Stomach smooth muscle (tissue), 2 donors: ENCODE data around the gene ASPG.

ENCODE experiments used
- H3K27ac ChIP-seq: one replicate; pipeline ENCODE4 v1.7.0; 2013; ENCODE audit warnings: mild to moderate bottlenecking, low read length, inconsistent platforms
- H3K27me3 ChIP-seq, 2 donors: one replicate each; pipeline ENCODE4 v1.7.0; 2013; ENCODE audit warnings: low read length in 2 of 2; ENCODE audit not compliant: insufficient read depth in 2 of 2, control insufficient read depth in 1 of 2
- H3K36me3 ChIP-seq, 2 donors: one replicate each; pipeline ENCODE4 v1.7.0; 2013; ENCODE audit warnings: low read length in 2 of 2; ENCODE audit not compliant: control insufficient read depth in 2 of 2, insufficient read depth in 2 of 2
- H3K4me1 ChIP-seq: one replicate; pipeline ENCODE4 v1.7.0; 2013; ENCODE audit warnings: low read length; ENCODE audit not compliant: control insufficient read depth, insufficient read depth
- H3K4me3 ChIP-seq, 2 donors: one replicate each; pipeline ENCODE4 v1.7.0; 2013; ENCODE audit warnings: low read length in 2 of 2
- H3K9ac ChIP-seq, 2 donors: one replicate each; pipeline ENCODE4 v1.7.0; 2013; ENCODE audit warnings: low read length in 2 of 2, mild to moderate bottlenecking in 1 of 2
- H3K9me3 ChIP-seq, 2 donors: one replicate each; pipeline ENCODE4 v1.7.0; 2013; ENCODE audit warnings: low read length in 2 of 2; ENCODE audit not compliant: control insufficient read depth in 2 of 2
- donor health status: healthy.
- donor health status: Pancreatic carcinoma.

Gene ASPG

DNA sequence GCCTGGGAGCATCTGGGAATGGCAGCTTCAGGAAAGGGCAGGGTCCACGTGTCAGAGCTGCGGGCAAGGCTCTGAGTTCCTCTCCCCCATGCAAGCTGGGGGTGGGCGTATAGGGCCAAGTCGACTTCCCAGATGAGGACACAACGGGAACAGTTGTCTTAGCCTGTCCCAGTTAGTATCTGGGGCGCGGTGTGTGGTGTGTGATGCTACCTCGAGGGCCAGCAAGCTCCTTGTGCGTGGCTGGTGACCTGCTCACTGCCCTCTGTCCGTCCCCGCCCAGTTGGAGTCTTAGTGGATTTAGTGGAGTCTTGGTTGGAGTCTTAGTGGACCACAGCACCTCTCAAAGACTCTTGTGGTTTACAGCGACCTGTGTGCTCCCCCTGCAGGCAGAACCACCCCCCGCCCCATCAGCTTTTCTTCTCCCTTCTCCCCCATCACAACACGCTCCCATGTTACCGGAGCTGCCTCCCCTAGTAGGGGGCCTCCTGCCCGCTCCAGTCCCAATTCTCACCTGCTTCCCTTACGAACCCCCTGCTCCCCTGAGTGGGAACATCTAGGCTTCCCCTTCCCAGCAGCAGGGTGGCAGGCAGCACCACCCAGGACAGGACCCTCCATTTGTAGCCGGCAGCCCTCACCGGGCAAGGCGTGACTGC, 8.7 kb downstream of the ASPG start:
- peaks cover 10 to 11% of the 10 kb centered on the region in 2 donors for H3K27me3 ChIP-seq
- H3K9me3 ChIP-seq: peaks cover 0 to 3% of the 10 kb centered on the region in 2 donors
- H3K27ac ChIP-seq: no peak overlapping the region
- no peak overlapping the region for H3K9ac ChIP-seq
- H3K4me3 ChIP-seq: no peak overlapping the region
- H3K36me3 ChIP-seq: no peaks in the 10 kb centered on the region
- peaks cover 5% of the 10 kb centered on the region for H3K4me1 ChIP-seq

DNA sequence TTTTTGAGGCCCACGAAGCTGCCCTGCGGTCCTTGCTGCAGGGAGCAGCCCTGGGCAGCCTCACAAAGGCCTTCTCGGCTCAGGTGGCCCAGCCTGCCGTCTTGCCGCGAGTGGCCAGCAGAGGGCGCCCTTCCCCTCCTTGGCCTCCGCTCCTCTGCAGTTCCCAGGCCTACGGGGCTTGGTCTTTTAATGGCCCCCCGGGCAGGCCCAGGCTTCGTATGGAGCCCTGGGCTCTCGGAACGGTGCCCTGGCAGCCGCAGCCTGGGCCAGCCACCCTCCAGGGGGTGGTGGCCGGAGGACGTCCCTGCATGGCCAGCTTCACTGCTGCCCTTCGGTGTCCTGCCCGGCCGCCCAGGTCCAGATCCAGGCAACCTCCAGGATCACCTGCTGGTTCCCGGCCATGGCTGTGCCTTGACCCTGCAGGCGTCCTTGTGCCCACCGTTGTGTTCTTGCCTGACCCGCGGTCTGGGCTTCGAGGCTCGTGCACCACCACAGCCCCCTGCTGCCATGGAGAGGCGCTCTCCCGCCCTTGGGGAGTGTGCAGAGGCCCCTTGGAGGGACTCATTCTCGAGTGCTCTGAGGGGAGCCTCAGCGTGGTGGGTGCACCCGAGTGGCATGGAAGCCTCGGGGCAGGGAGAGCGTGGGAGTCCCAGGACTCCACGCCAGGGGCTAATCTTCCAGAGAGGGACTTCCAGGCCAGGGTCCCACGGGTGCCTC, 9.4 kb downstream of the ASPG start:
- Histone ChIP-seq H3K4me1 (peaks cover 5% of the 10 kb centered on the region), H3K27ac (no peak overlapping the region), H3K4me3 (no peak overlapping the region), H3K36me3 (no peaks in the 10 kb centered on the region), H3K9me3 (peaks cover 0 to 3% of the 10 kb centered on the region in 2 donors), H3K27me3 (peaks cover 10 to 11% of the 10 kb centered on the region in 2 donors), H3K9ac (no peak overlapping the region)

DNA sequence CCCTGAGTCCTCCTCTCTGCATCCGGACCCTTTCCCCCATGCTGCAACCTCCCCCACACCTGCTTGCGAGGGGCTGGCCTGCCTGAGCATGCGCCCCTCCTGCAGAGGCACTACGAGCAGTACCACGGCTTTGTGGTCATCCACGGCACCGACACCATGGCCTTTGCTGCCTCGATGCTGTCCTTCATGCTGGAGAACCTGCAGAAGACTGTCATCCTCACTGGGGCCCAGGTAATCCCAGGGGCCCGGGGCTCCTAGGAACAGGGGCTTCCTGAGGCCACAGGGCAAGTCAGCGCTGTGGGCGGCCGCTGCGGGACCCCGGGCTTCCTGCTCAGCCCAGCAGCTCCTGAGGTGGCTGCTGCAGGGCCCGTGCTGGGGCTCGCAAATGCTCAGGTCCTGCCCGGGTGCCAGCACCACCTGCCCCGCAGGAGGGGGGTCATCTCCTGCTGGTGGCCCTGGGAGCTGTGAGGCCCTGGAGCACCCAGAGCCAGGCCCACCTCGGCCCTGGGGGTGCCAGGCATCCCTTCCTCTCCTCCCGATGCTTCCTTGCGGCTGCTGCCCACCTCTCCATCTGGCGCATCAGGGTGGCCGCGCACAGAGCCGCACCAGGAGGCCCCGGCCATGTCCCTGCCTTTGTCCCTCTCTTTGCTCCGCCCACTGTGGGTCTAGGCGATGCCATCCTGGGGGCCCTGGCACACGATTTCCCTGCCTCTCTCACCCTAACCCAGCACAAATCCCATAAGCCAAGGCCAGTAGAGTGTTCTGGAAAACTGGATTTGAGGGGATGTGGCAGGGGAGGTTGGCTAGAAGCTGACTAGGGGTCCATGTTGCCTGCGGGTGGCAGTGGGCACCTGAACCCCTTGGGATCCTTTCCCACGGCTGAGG, 10.2 kb downstream of the ASPG start:
- Histone ChIP-seq H3K27me3 (peaks cover 10 to 11% of the 10 kb centered on the region in 2 donors), H3K9ac (no peak overlapping the region), H3K9me3 (no peaks in the 10 kb centered on the region), H3K4me1 (peaks cover 5% of the 10 kb centered on the region), H3K36me3 (no peaks in the 10 kb centered on the region), H3K4me3 (no peak overlapping the region), H3K27ac (no peak overlapping the region)

DNA sequence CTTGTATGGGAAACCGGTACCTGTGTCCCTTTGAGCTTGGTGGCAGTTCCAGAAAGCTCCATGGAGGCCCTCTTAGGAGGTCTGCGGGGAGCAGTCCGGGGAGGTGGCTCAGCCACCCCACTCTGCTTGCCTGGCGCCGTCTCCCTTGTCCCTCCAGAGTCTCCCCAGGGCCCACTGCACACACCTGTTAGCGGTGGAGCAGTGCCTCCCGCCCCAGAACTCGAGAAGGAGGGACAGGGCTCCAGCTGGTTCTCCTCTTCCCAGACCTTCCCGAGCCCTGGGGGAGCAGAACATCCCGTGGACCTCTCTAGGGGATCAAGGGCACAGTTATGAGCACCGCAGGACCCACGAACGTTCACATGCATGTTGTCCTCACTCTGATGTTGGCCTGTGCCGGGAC, 10.8 kb downstream of the ASPG start:
- Histone ChIP-seq H3K27me3 (peaks cover 10 to 11% of the 10 kb centered on the region in 2 donors), H3K36me3 (no peaks in the 10 kb centered on the region), H3K9me3 (no peaks in the 10 kb centered on the region), H3K4me3 (no peak overlapping the region), H3K27ac (no peak overlapping the region), H3K9ac (no peak overlapping the region), H3K4me1 (peaks cover 5% of the 10 kb centered on the region)

DNA sequence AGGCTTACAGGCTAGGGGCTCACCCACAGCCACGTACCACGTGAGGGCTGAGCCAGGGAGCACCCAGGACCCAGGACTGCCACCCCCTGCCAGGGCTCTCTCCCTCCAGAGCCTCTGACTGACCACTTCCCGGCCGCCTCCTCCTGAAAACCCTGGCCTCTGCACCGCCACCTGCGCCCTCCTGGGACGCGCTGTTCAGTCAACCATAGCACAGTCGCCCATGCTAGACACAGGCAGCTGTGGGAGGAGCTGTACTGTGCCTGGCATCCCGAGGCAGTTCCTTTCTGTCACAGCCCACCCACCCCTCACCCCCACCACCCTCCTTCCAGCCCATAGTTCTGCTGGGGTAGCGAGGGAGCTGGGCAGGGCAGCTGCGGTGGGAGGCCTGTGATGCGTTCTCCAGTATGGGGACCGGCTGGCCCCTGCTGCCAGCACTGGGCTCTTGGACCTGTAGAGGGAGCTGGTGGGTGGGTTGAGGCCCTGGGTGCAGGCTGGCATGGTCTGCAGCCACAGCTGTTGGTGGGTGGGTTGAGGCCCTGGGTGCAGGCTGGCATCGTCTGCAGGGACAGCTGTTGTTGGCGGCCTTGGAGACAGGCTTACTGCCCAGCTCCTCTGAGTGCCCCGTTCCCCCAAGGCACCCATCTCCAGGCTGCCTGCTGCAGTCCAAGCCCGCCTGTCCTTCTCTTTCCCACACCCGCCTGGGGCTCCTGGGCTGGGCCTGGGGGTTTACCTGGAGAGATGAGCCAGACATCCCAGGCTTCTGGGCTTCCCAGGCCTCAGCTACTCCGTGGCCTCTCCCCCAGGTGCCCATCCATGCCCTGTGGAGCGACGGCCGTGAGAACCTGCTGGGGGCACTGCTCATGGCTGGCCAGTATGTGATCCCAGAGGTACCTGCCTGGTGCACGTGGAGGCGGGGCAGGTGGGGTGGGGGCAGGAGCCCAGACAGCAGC, 11.5 kb downstream of the ASPG start:
- peaks cover 5% of the 10 kb centered on the region for H3K4me1 ChIP-seq
- no peaks in the 10 kb centered on the region for H3K9me3 ChIP-seq
- H3K36me3 ChIP-seq: no peaks in the 10 kb centered on the region
- peaks cover 10 to 11% of the 10 kb centered on the region in 2 donors for H3K27me3 ChIP-seq
- H3K4me3 ChIP-seq: no peak overlapping the region
- H3K9ac ChIP-seq: no peak overlapping the region
- H3K27ac ChIP-seq: no peak overlapping the region

DNA sequence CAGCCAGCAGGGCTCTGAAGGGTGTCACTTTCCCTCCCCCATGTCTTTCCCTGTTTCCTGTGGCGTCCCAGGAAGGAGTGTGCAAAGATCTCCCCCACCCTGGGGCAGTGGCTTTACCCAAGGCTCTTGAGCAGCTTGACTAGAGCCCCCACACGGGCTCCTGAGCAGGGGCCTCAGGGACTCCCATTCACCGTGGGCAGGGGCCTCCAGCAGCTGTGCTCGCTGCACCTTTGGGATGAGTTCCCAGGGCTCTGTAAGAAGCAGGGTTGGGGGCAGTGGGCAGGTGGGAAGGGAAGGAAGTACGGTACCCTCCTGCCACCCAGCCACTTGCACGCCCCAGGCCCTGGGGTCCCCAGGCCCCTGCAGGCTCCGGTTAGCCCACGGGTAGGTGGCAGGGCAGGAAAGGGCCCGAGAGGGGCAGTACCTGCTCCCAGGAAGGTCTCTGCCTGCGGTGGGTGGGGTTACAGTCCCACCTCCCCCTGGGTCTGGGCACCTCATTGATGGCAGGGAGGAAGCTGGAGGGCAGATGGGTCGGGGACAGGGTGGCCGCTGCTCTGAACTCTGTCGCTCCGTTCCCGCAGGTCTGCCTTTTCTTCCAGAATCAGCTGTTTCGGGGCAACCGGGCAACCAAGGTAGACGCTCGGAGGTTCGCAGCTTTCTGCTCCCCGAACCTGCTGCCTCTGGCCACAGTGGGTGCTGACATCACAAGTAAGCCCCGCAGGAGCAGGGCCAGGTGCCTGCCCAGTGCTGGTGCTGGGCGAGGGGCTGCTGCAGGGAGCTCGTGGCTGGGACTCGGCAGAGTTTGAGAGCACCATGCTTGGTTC, 13.0 kb downstream of the ASPG start:
- H3K27me3 ChIP-seq: peaks cover 9 to 10% of the 10 kb centered on the region in 2 donors
- no peak overlapping the region for H3K9ac ChIP-seq
- no peaks in the 10 kb centered on the region for H3K36me3 ChIP-seq
- no peaks in the 10 kb centered on the region for H3K9me3 ChIP-seq
- H3K4me3 ChIP-seq: no peak overlapping the region
- H3K4me1 ChIP-seq: peaks cover 5% of the 10 kb centered on the region
- no peak overlapping the region for H3K27ac ChIP-seq

DNA sequence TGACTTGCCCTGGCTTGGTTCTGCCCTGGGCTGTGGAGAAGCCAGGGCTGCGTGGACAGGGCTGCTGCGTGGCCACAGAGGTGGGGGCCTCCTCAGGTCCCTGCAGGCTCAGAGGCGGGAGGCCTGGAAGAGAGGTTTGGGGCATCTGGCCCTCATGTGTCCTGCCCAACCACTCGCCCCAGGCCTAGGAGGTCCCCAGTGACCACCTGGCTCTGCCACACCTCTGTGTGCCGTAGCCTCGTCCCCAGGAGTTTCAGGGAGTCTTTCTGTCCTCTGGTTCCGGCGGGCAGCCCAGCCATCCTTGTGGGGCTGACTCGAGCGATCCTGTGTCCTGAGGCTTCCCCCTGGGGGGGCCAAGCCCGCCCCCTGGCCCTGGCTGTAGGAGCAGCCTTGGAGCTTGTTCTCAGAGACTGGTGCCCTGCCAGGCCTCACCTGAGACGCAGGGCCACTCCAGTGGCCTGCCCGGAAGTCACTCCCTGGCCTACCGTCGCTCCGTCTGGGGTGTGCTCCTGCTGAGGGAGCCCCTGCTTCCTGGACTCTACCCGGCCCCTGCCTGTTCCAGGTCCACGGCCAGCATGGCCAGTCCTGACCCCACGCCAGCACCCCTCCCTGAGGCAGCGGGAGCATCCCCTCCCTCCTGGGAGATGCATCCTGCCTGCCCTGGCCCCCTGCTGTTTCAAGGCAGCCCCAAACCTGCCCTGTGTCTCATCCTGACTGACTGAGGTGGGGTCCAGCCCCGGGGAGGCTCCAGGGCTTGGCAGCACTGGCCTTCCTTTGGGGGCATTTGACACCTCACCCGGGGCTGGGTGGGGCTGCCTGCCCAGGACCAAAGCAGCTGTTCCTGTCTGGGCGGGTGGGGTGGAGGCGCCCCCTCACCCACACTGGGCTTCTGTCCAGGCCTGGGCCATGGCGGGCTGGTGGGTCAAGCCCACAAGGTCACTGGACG, 13.9 kb downstream of the ASPG start:
- H3K4me1 ChIP-seq: peaks cover 5% of the 10 kb centered on the region
- H3K27ac ChIP-seq: no peak overlapping the region
- H3K9me3 ChIP-seq: no peaks in the 10 kb centered on the region
- H3K9ac ChIP-seq: no peak overlapping the region
- no peak overlapping the region for H3K4me3 ChIP-seq
- no peaks in the 10 kb centered on the region for H3K36me3 ChIP-seq
- H3K27me3 ChIP-seq: peaks cover 5 to 6% of the 10 kb centered on the region in 2 donors

DNA sequence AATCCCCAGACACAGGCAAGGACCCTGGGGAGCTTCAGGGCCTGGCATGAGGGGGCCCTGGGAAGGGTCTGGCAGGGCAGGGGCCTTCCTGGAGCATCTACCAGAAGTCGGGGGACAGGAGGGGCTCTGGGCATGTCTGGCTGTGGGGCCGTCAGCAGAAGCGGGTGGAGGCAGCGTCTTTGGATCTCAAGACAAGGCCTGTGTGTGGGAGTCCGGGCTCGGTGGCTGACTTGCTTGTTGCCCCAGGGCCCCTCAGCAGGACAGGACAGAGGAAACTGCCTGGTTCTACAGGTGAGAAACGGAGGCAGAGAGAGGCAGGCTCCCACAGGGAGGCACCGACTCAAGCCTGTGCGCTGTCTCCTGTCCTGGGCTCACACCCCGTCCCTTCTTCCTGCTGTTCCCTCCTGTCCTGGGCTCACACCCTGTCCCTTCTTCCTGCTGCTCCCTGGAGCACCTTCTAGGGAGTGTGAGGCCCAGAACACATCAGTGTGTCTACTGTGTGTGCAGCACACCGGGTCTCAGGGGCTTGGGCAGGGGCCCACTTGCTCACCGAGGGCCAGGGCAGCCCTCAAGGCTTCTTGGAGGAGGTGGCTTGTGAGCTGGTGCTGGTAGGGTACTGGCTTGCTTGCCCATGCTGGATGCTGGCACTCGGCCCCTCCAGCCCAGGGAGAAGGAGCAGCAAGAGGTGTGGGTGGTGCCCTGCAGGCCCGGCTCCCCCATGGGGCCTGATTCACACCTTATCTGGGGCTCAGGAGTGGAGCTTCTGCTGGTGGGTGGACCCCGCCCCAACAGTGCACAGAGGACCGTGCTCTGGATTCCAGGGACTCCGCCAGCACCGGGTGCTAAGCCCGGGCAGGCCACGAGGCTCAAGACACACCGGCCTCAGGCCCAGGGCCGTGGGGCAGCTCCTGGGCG, 14.9 kb downstream of the ASPG start:
- H3K27me3 ChIP-seq: no peaks in the 10 kb centered on the region
- no peaks in the 10 kb centered on the region for H3K36me3 ChIP-seq
- no peaks in the 10 kb centered on the region for H3K9me3 ChIP-seq
- no peak overlapping the region for H3K27ac ChIP-seq
- no peaks in the 10 kb centered on the region for H3K4me1 ChIP-seq
- H3K9ac ChIP-seq: no peak overlapping the region
- no peak overlapping the region for H3K4me3 ChIP-seq
